PC-9 (cell line): ENCODE data around the gene ZNF423. TPM values are rescaled to one million over a fixed set of nuclear protein-coding genes. Genes with fewer than 3 reads are reported as not detected.

ENCODE experiments used
- BruUV-seq: library from RNA; stranded (reverse); fragments of 400-500 nt; replicated peaks from 2 replicates; lab custom pipeline; 2021; lab: Mats Ljungman, UMichigan
- CTCF ChIA-PET: fragments of 300-600 bp; sonication (Branson Sonifier 250); formaldehyde crosslinking; loops from one replicate; lab custom pipeline; 2022; ENCODE audit warnings: antibody characterized with exemption; lab: Charles Lee
- POLR2A ChIA-PET: fragments of 300-600 bp; sonication (Branson Sonifier 250); formaldehyde crosslinking; loops from one replicate; lab custom pipeline; 2022; ENCODE audit warnings: antibody characterized with exemption; ENCODE audit not compliant: unreplicated experiment; lab: Charles Lee
- DNase-seq, 2 experiments: peaks; one replicate each; pipeline versions ENCODE4 v3.0.0 to v3.0.0-alpha.2; 2015 to 2022; ENCODE audit warnings: mixed read lengths in 1 of 2
- H2AFZ ChIP-seq: fragments of 200-600 bp; sonication (generic); 2 replicates; pipeline ENCODE4 v1.8.1; 2017; ENCODE audit warnings: antibody characterized with exemption
- H3F3A ChIP-seq: fragments of 200-600 bp; sonication (generic); 2 replicates; pipeline ENCODE4 v1.8.1; 2017; ENCODE audit warnings: antibody characterized with exemption, mild to moderate bottlenecking, low read depth; ENCODE audit not compliant: insufficient read depth
- H3K27ac ChIP-seq: fragments of 200-600 bp; sonication (generic); 2 replicates; pipeline ENCODE4 v1.6.1; 2016; ENCODE audit warnings: mixed run types
- H3K27me3 ChIP-seq: fragments of 200-600 bp; sonication (generic); 2 replicates; pipeline ENCODE4 v1.6.1; 2016; ENCODE audit warnings: low read depth, mixed run types; ENCODE audit not compliant: insufficient read depth
- H3K36me3 ChIP-seq: fragments of 200-600 bp; sonication (generic); 2 replicates; pipeline ENCODE4 v1.6.1; 2016; ENCODE audit warnings: low read depth, mixed run types
- H3K4me1 ChIP-seq: fragments of 200-600 bp; sonication (generic); replicated peaks from 2 replicates; pipeline ENCODE4 v1.6.1; 2016; ENCODE audit warnings: mixed run types; ENCODE audit not compliant: insufficient read depth
- H3K4me2 ChIP-seq: fragments of 200-600 bp; sonication (generic); 2 replicates; pipeline ENCODE4 v1.6.1; 2017; ENCODE audit warnings: mixed run types
- H3K4me3 ChIP-seq: fragments of 200-600 bp; sonication (generic); 2 replicates; pipeline ENCODE4 v1.6.1; 2016; ENCODE audit warnings: mixed run types
- H3K79me2 ChIP-seq: fragments of 200-600 bp; sonication (generic); 2 replicates; pipeline ENCODE4 v1.6.1; 2017; ENCODE audit warnings: low read depth, mixed run types
- H3K9me2 ChIP-seq: fragments of 200-600 bp; sonication (generic); 2 replicates; pipeline ENCODE4 v1.8.1; 2017; ENCODE audit warnings: mild to moderate bottlenecking; ENCODE audit not compliant: insufficient read depth
- H3K9me3 ChIP-seq: fragments of 200-600 bp; sonication (generic); 2 replicates; pipeline ENCODE4 v1.8.1; 2016; ENCODE audit warnings: low read depth; ENCODE audit not compliant: insufficient read depth
- H4K20me1 ChIP-seq: fragments of 200-600 bp; sonication (generic); 2 replicates; pipeline ENCODE4 v1.8.1; 2017; ENCODE audit not compliant: insufficient read depth
- EZH2 ChIP-seq: fragments of 200-600 bp; sonication (generic); IDR thresholded peaks from 2 replicates; pipeline ENCODE4 v1.8.0; 2017; ENCODE audit warnings: antibody characterized with exemption, low read depth
- intact Hi-C: fragments of 100-400 bp; cut with micrococcal nuclease; formaldehyde crosslinking; loops from one replicate; pipeline ENCODE4 v1.10.0; 2022; ENCODE audit not compliant: unreplicated experiment
- total RNA-seq: library from RNA; stranded (reverse); gene quantifications from 2 replicates; pipeline ENCODE4 v1.2.3, GENCODE V29; 2021
- TF ChIP-seq, protein P1 (sequence below): fragments of 200-600 bp; sonication (generic); conservative IDR thresholded peaks from 2 replicates; pipeline ENCODE4 v1.6.1; 2017; ENCODE audit warnings: mixed run types, antibody characterized with exemption, mild to moderate bottlenecking, moderate library complexity

The ZNF423 gene
- total RNA-seq, 1 experiment from 2014 or later = not detected

DNA sequence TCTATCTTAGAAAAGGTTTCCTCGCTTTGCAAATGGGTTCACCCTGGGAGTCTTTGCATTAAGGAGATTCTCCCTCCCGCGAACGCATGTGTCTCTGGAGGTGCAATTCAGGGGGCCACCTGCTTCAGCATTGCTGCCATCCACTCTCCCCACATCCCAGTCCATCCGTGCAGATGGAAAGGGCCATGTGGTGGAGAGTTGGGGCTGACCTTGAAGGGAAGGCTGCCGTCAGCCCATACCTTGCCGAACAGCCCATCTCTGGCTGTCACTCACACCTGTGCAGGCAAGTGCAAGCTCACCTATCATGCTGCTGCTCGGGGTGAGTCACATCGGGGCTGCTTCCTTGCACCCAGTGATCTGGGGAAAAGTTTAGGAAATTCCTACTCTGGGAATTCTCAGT, 106.1 kb downstream of the ZNF423 start:
- Histone ChIP-seq H3K4me3 (no peak overlapping the region), H3F3A (no peaks in the 10 kb centered on the region), H3K27me3 (peaks cover 99% of the 10 kb centered on the region), H3K4me1 (no peaks in the 10 kb centered on the region), H2AFZ (no peak overlapping the region), H3K9me3 (no peaks in the 10 kb centered on the region), H3K9me2 (no peaks in the 10 kb centered on the region), H3K27ac (no peak overlapping the region), H4K20me1 (no peaks in the 10 kb centered on the region), H3K36me3 (no peaks in the 10 kb centered on the region), H3K79me2 (no peaks in the 10 kb centered on the region), H3K4me2 (no peak overlapping the region)
- no peak for DNase-seq
- TF ChIP-seq, protein P1, sequence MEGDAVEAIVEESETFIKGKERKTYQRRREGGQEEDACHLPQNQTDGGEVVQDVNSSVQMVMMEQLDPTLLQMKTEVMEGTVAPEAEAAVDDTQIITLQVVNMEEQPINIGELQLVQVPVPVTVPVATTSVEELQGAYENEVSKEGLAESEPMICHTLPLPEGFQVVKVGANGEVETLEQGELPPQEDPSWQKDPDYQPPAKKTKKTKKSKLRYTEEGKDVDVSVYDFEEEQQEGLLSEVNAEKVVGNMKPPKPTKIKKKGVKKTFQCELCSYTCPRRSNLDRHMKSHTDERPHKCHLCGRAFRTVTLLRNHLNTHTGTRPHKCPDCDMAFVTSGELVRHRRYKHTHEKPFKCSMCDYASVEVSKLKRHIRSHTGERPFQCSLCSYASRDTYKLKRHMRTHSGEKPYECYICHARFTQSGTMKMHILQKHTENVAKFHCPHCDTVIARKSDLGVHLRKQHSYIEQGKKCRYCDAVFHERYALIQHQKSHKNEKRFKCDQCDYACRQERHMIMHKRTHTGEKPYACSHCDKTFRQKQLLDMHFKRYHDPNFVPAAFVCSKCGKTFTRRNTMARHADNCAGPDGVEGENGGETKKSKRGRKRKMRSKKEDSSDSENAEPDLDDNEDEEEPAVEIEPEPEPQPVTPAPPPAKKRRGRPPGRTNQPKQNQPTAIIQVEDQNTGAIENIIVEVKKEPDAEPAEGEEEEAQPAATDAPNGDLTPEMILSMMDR = no peak
- no peak for TF ChIP-seq EZH2
- CTCF ChIA-PET = no interaction called here
- POLR2A ChIA-PET = no interaction called here
- intact Hi-C loops = no loop called here
- BruUV-seq = no TSS peak

DNA sequence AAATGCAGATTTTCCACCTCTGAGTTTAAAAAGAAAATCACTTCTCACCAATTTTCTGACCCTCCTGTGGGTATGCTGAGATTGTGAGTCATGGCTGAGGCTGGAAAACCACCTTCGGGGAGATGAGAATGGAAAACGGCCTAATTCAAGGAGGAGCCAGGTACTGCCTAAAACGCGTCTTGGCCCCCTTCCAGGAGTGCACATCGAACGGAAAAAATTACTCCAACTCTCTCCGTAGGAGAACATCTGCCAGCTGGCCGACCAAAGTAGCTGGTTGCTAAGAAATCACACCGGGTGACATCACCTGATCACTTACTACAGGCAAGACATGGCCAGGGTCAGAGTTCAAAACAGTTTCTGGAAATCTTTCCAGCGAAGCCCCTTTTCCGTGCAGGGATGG, 107.6 kb downstream of the ZNF423 start:
- no peak overlapping the region for H2AFZ ChIP-seq
- no peak for DNase-seq
- no peaks in the 10 kb centered on the region for H3K36me3 ChIP-seq
- TF ChIP-seq, protein P1 = no peak
- TF ChIP-seq EZH2 = no peak
- no peaks in the 10 kb centered on the region for H3K79me2 ChIP-seq
- ChIA-PET CTCF (no interaction called here), POLR2A (no interaction called here)
- intact Hi-C loops = no loop called here
- peaks cover 99% of the 10 kb centered on the region for H3K27me3 ChIP-seq
- no TSS peak for BruUV-seq
- H3K4me1 ChIP-seq = no peaks in the 10 kb centered on the region
- H3K9me2 ChIP-seq = no peaks in the 10 kb centered on the region
- no peak overlapping the region for H3K4me2 ChIP-seq
- H3K27ac ChIP-seq = no peak overlapping the region
- H3K9me3 ChIP-seq = no peaks in the 10 kb centered on the region
- no peaks in the 10 kb centered on the region for H4K20me1 ChIP-seq
- H3K4me3 ChIP-seq = no peak overlapping the region
- no peaks in the 10 kb centered on the region for H3F3A ChIP-seq

DNA sequence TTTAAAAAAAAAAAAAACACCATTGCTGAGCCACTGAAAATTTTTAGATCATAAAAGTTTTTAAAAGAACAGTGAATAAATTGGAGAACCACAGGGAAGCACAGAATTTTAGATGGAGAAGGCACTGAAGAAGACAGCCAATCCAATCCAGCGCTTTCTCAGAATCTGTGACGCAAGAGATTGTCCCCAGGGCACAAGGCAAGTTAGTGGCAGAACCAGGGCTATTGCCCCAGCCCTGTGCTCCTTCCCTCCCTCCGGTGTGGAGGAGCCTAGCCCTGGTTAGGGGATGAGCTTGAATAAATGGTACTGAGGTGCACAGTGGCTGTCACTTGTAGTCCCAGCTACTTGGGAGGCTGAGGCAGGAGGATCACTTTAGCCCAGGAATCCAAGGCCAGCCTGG, 108.3 kb downstream of the ZNF423 start:
- no peaks in the 10 kb centered on the region for H4K20me1 ChIP-seq
- intact Hi-C loops = no loop called here
- POLR2A ChIA-PET = no interaction called here
- no peak for TF ChIP-seq EZH2
- TF ChIP-seq, protein P1 = no peak
- no peaks in the 10 kb centered on the region for H3K9me3 ChIP-seq
- H3K36me3 ChIP-seq = no peaks in the 10 kb centered on the region
- H3K27ac ChIP-seq = no peak overlapping the region
- no peaks in the 10 kb centered on the region for H3K79me2 ChIP-seq
- no TSS peak for BruUV-seq
- H3K4me3 ChIP-seq = no peak overlapping the region
- H3K4me1 ChIP-seq = no peaks in the 10 kb centered on the region
- CTCF ChIA-PET = no interaction called here
- no peak for DNase-seq
- peaks cover 100% of the 10 kb centered on the region for H3K27me3 ChIP-seq
- H3K9me2 ChIP-seq = no peaks in the 10 kb centered on the region
- H3K4me2 ChIP-seq = no peak overlapping the region
- no peaks in the 10 kb centered on the region for H3F3A ChIP-seq
- no peak overlapping the region for H2AFZ ChIP-seq
